Ishikawa (cell line): ENCODE measurements around the gene RFX8.

Experiments used
- CEBPB ChIP-seq: IDR thresholded peaks from 2 replicates; pipeline ENCODE4 v1.6.1; 2012
- CREB1 ChIP-seq: IDR thresholded peaks from 2 replicates; pipeline ENCODE4 v1.6.1; 2012; ENCODE audit warnings: low read depth
- EGR1 ChIP-seq: IDR thresholded peaks from 2 replicates; pipeline ENCODE4 v1.6.1; 2012
- EP300 ChIP-seq: IDR thresholded peaks from 2 replicates; pipeline ENCODE4 v1.6.1; 2012; ENCODE audit warnings: borderline replicate concordance
- FOXM1 ChIP-seq: IDR thresholded peaks from 2 replicates; pipeline ENCODE4 v1.6.1; 2012; ENCODE audit warnings: low read depth, borderline replicate concordance
- MAX ChIP-seq: IDR thresholded peaks from 2 replicates; pipeline ENCODE4 v1.6.1; 2012
- NFIC ChIP-seq: IDR thresholded peaks from 2 replicates; pipeline ENCODE4 v1.6.1; 2012
- RAD21 ChIP-seq: IDR thresholded peaks from 2 replicates; pipeline ENCODE4 v1.6.1; 2012; ENCODE audit warnings: low read depth
- REST ChIP-seq: IDR thresholded peaks from 2 replicates; pipeline ENCODE4 v1.6.1; 2012; ENCODE audit warnings: low read depth, mild to moderate bottlenecking
- TAF1 ChIP-seq: IDR thresholded peaks from 2 replicates; pipeline ENCODE4 v1.6.1; 2012; ENCODE audit warnings: low read depth, mild to moderate bottlenecking
- TCF12 ChIP-seq: IDR thresholded peaks from 2 replicates; pipeline ENCODE4 v1.6.1; 2012; ENCODE audit warnings: low read depth
- TEAD4 ChIP-seq: IDR thresholded peaks from 2 replicates; pipeline ENCODE4 v1.6.1; 2012
- USF1 ChIP-seq: IDR thresholded peaks from 2 replicates; pipeline ENCODE4 v1.6.1; 2012
- YY1 ChIP-seq: IDR thresholded peaks from 2 replicates; pipeline ENCODE4 v1.6.1; 2012; ENCODE audit warnings: low read depth
- ZBTB7A ChIP-seq: IDR thresholded peaks from 2 replicates; pipeline ENCODE4 v1.6.1; 2012; ENCODE audit warnings: low read depth

Gene RFX8

GRCh38 chr2:101516823-101517690 lies 42.1 kb upstream of the RFX8 start:
- TF ChIP-seq TEAD4 (no peak), NFIC (no peak), TCF12 (no peak), USF1 (no peak), TAF1 (no peak), REST (no peak), FOXM1 (no peak), MAX (no peak), ZBTB7A (no peak), CEBPB (no peak), EGR1 (no peak), EP300 (no peak), YY1 (no peak), RAD21 (no peak), CREB1 (no peak)

- TF ChIP-seq TCF12 (no peak), RAD21 (no peak), NFIC (no peak), EGR1 (no peak), REST (no peak), ZBTB7A (no peak), TAF1 (no peak), TEAD4 (no peak), CEBPB (no peak)
Measured at GRCh38 chr2:101516349-101516748, 41.4 kb upstream of the RFX8 start.

GRCh38 chr2:101515477-101515876 lies 40.6 kb upstream of the RFX8 start:
- no peak for TF ChIP-seq CREB1
- no peak for TF ChIP-seq USF1
- no peak for TF ChIP-seq YY1
- TF ChIP-seq FOXM1, result no peak
- TF ChIP-seq TCF12, result no peak
- TF ChIP-seq CEBPB, result no peak
- no peak for TF ChIP-seq MAX
- no peak for TF ChIP-seq NFIC
- no peak for TF ChIP-seq REST
- TF ChIP-seq EGR1, result no peak
- no peak for TF ChIP-seq EP300

GRCh38 chr2:101512993-101513392 lies 38.1 kb upstream of the RFX8 start:
- no peak for TF ChIP-seq NFIC
- TF ChIP-seq REST, result no peak
- no peak for TF ChIP-seq EGR1
- no peak for TF ChIP-seq FOXM1
- TF ChIP-seq RAD21, result no peak
- TF ChIP-seq CREB1, result no peak
- no peak for TF ChIP-seq TCF12
- TF ChIP-seq TEAD4, result no peak
- no peak for TF ChIP-seq YY1
- TF ChIP-seq EP300, result no peak
